Astrocyte (in vitro differentiated cells and primary cell): ENCODE measurements around the gene TTC34. TPM values are rescaled to one million over a fixed set of nuclear protein-coding genes. Genes with fewer than 3 reads are reported as not detected.
A peak's percentile ranks its signal among the peaks of the same experiment; 100 is the strongest.

Experiments used
- DNase-seq: peaks from one replicate; pipeline ENCODE4 v3.0.0-alpha.2; 2010; ENCODE audit warnings: low read depth
- FAIRE-seq: peaks from 2 replicates; lab custom pipeline; 2011; peaks lifted over from hg19 to GRCh38; lab: Jason Lieb, UNC
- H2AFZ ChIP-seq: 2 replicates; pipeline ENCODE4 v1.6.0; 2012; ENCODE audit warnings: low read depth, low read length, inconsistent platforms
- H3K27ac ChIP-seq: 2 replicates; pipeline ENCODE4 v1.5.1; 2011; ENCODE audit warnings: low read depth, low read length, inconsistent platforms
- H3K27me3 ChIP-seq: 2 replicates; pipeline ENCODE4 v1.6.0; 2011; ENCODE audit warnings: low read length, inconsistent platforms; ENCODE audit not compliant: insufficient read depth
- H3K36me3 ChIP-seq: 2 replicates; pipeline ENCODE4 v1.5.1; 2011; ENCODE audit warnings: low read length, inconsistent platforms; ENCODE audit not compliant: insufficient read depth
- H3K4me1 ChIP-seq: 2 replicates; pipeline ENCODE4 v1.5.1; 2011; ENCODE audit warnings: low read length, inconsistent platforms; ENCODE audit not compliant: insufficient read depth
- H3K4me2 ChIP-seq: 2 replicates; pipeline ENCODE4 v1.6.0; 2012; ENCODE audit warnings: low read length, inconsistent platforms
- H3K4me3 ChIP-seq: 2 replicates; pipeline ENCODE4 v1.5.1; 2011; ENCODE audit warnings: low read depth, mild to moderate bottlenecking, low read length, inconsistent platforms; ENCODE audit not compliant: insufficient read depth
- H3K79me2 ChIP-seq: 2 replicates; pipeline ENCODE4 v1.6.0; 2012; ENCODE audit warnings: mild to moderate bottlenecking, low read length, inconsistent platforms; ENCODE audit not compliant: insufficient read depth
- H3K9ac ChIP-seq: 2 replicates; pipeline ENCODE4 v1.6.0; 2012; ENCODE audit warnings: mild to moderate bottlenecking, low read length, inconsistent platforms
- H3K9me3 ChIP-seq: 2 replicates; pipeline ENCODE4 v1.5.1; 2012; ENCODE audit warnings: low read depth, mild to moderate bottlenecking, low read length, inconsistent platforms; ENCODE audit not compliant: insufficient read depth
- H4K20me1 ChIP-seq: 2 replicates; pipeline ENCODE4 v1.6.0; 2012; ENCODE audit warnings: low read length, inconsistent platforms; ENCODE audit not compliant: insufficient read depth
- H3K27ac Mint-ChIP-seq: one replicate; pipeline ENCODE4 v1.8.0; 2021; ENCODE audit warnings: mild to moderate bottlenecking, mixed read lengths; ENCODE audit not compliant: unreplicated experiment
- H3K27me3 Mint-ChIP-seq: one replicate; pipeline ENCODE4 v1.8.0; 2021; ENCODE audit warnings: low read depth, mixed read lengths; ENCODE audit not compliant: unreplicated experiment
- H3K36me3 Mint-ChIP-seq: one replicate; pipeline ENCODE4 v1.8.0; 2021; ENCODE audit warnings: low read depth, mixed read lengths; ENCODE audit not compliant: unreplicated experiment
- H3K4me1 Mint-ChIP-seq: one replicate; pipeline ENCODE4 v1.8.0; 2021; ENCODE audit warnings: low read depth, mixed read lengths; ENCODE audit not compliant: unreplicated experiment
- H3K4me3 Mint-ChIP-seq: one replicate; pipeline ENCODE4 v1.8.0; 2021; ENCODE audit warnings: mild to moderate bottlenecking, moderate library complexity, mixed read lengths; ENCODE audit not compliant: unreplicated experiment
- H3K9me3 Mint-ChIP-seq: one replicate; pipeline ENCODE4 v1.8.0; 2021; ENCODE audit warnings: mild to moderate bottlenecking, mixed read lengths; ENCODE audit not compliant: unreplicated experiment
- CTCF ChIP-seq: IDR thresholded peaks from 2 replicates; pipeline ENCODE4 v1.5.1; 2011; ENCODE audit warnings: low read depth, mild to moderate bottlenecking, inconsistent platforms, low read length, moderate library complexity; ENCODE audit not compliant: insufficient read depth
- EZH2 ChIP-seq: IDR thresholded peaks from 2 replicates; pipeline ENCODE4 v1.6.1; 2012; ENCODE audit warnings: mild to moderate bottlenecking, low read length, inconsistent platforms; ENCODE audit not compliant: insufficient read depth
- total RNA-seq: library from RNA; stranded (reverse); gene quantifications from 2 replicates; pipeline ENCODE4 v1.2.1, GENCODE V29; 2021

TTC34 gene
- total RNA-seq, 1 donor from 2014 or later: 0.39 TPM

DNA sequence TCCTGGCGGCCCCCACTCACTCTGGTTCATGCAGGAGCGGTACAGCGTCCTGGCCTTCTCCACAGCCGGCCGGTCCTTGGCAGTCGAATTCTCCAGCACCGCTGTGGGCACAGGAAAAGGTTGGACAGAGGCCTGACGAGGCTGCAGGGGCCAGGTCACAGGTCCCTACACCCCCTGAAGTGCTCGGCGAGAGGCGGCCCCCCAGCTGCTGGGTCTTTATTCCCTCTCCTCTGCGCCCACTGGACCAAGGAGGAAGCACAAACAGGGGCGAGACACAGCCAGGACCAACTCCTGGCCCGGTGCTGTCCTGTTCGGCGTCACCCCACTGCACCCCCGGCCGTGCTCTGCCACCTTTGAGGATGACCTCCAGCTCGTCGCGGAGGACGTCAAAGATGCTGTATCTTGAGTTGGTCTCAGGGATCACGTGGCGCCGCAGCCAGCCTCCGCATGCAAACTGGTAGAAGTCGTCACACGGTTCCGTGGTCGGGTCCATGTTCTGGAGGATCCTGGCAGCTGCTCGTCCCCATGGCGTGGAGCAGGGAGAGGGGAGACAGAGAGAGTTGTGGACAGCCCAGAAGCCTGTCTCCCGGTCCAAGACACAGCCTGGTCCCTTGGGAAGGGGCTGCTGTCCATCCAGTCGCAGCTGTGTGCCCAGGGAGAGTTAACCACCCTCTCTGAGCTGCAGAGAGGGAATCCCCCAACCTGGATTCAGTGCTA lies 192.0 kb downstream of the TTC34 start:
- Mint-ChIP-seq H3K9me3 (peaks cover 7% of the 10 kb centered on the region), H3K36me3 (no peaks in the 10 kb centered on the region), H3K27me3 (peaks cover 14% of the 10 kb centered on the region), H3K4me3 (no peak overlapping the region), H3K27ac (no peak overlapping the region), H3K4me1 (no peaks in the 10 kb centered on the region)
- Histone ChIP-seq H3K36me3 (no peaks in the 10 kb centered on the region), H3K9me3 (no peaks in the 10 kb centered on the region), H3K4me1 (peaks cover 8% of the 10 kb centered on the region), H3K79me2 (no peaks in the 10 kb centered on the region), H4K20me1 (no peaks in the 10 kb centered on the region), H3K4me2 (no peak overlapping the region), H3K27me3 (peaks cover 7% of the 10 kb centered on the region), H3K9ac (no peak overlapping the region), H2AFZ (no peak overlapping the region), H3K27ac (no peak overlapping the region), H3K4me3 (no peak overlapping the region)
- peak; percentile 12 for TF ChIP-seq EZH2
- no peak for TF ChIP-seq CTCF
- FAIRE-seq: no peak
- no peak for DNase-seq

DNA sequence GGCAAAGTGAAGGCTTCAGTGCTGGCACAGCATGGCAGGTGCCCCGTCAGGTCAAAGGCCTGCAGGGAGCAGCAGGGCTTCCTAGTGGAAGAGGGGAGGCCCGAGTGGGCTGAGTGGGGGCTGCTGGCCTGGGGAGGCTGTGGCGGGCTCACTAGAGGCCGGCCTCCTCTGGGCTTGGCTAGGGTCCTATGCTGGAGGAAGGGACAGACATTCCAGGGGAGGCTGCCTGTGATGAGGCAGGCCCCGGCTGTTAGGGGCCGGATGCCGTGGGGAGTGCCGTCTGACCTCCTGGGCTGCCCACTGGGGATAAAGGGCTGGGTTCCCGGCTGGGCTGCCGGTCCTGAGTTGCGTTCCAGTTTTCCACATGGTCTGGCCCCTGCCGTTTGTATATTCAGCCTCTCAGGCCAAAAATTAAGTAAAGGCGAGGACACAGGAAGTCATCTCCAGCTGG lies 193.8 kb downstream of the TTC34 start:
- Histone ChIP-seq H3K4me3 (no peak overlapping the region), H3K27ac (no peak overlapping the region), H2AFZ (no peak overlapping the region), H3K4me2 (no peak overlapping the region), H3K36me3 (no peaks in the 10 kb centered on the region), H3K9me3 (no peaks in the 10 kb centered on the region), H3K79me2 (no peaks in the 10 kb centered on the region), H3K4me1 (peaks cover 8% of the 10 kb centered on the region), H3K9ac (no peak overlapping the region), H4K20me1 (no peaks in the 10 kb centered on the region), H3K27me3 (peaks cover 7% of the 10 kb centered on the region)
- no peak for FAIRE-seq
- DNase-seq: no peak
- Mint-ChIP-seq H3K27me3 (peaks cover 16% of the 10 kb centered on the region), H3K4me3 (no peak overlapping the region), H3K9me3 (peaks cover 2% of the 10 kb centered on the region), H3K4me1 (no peaks in the 10 kb centered on the region), H3K36me3 (no peaks in the 10 kb centered on the region), H3K27ac (no peak overlapping the region)
- TF ChIP-seq CTCF (no peak), EZH2 (no peak)

DNA sequence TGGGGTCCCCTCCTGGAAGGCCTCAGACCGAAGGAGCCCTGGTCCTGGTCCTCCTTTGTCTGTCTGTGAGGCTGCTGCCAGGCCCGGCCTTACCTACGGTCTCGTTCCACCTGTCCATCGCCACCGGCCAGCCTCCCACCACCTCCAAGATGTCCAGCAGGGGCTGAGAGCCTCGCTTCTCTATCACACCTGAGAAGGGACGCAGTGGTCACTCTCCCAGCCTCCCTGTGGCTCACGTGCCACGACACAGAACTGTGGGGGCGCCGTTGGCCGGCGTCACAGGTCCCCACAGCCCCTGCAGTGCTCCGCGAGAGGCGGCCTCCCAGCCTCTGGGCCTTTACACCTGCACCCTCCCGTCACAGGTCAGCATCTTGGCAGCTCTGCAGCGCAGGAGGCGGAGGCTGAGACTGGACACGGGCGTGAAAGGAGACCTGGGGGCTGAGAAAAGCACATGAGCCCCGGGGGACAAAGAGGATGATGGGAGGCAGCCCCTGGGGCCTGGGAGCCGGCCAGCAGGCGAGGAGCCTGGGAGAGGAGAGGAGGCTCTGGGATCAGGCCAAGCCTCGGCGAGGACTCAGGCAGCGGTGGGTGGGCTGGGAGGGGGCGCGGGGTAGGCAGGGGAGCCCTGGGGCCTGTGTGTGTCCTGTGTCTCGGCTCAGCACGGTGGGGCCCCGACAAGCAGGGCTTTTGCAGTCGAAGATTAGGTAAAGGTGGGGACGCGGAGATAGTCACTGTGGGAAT lies 194.4 kb downstream of the TTC34 start:
- no peak overlapping the region for H3K27ac ChIP-seq
- no peak overlapping the region for H3K27ac Mint-ChIP-seq
- peaks cover 8% of the 10 kb centered on the region for H3K4me1 ChIP-seq
- H3K9me3 Mint-ChIP-seq: peaks cover 2% of the 10 kb centered on the region
- H3K27me3 Mint-ChIP-seq: peaks cover 18% of the 10 kb centered on the region
- H4K20me1 ChIP-seq: no peaks in the 10 kb centered on the region
- peaks cover 7% of the 10 kb centered on the region for H3K27me3 ChIP-seq
- no peaks in the 10 kb centered on the region for H3K36me3 Mint-ChIP-seq
- no peak overlapping the region for H3K9ac ChIP-seq
- TF ChIP-seq EZH2 (no peak), CTCF (no peak)
- no peaks in the 10 kb centered on the region for H3K79me2 ChIP-seq
- no peaks in the 10 kb centered on the region for H3K9me3 ChIP-seq
- no peaks in the 10 kb centered on the region for H3K36me3 ChIP-seq
- FAIRE-seq: no peak
- no peak overlapping the region for H3K4me3 Mint-ChIP-seq
- H2AFZ ChIP-seq: no peak overlapping the region
- no peak for DNase-seq
- H3K4me3 ChIP-seq: no peak overlapping the region
- H3K4me2 ChIP-seq: no peak overlapping the region
- no peaks in the 10 kb centered on the region for H3K4me1 Mint-ChIP-seq
